Stimulated activated CD8-positive, alpha-beta memory T cell treated with anti-CD3 and anti-CD28 coated beads, Interleukin-4, amount 100 ng/mL, for 24 hours (primary cell): Measurements from ENCODE around the gene CREB5.
A peak's percentile ranks its signal among the peaks of the same experiment; 100 is the strongest.
"Not testable (repeated sequence)": the region's sequence is repeated elsewhere in the genome, so short reads cannot be mapped to it uniquely, and the experiment has no call there.

Experiments used
- DNase-seq: peaks from one replicate; pipeline ENCODE4 v3.0.0-alpha.2; 2020; ENCODE audit warnings: low read depth

Gene CREB5

DNA sequence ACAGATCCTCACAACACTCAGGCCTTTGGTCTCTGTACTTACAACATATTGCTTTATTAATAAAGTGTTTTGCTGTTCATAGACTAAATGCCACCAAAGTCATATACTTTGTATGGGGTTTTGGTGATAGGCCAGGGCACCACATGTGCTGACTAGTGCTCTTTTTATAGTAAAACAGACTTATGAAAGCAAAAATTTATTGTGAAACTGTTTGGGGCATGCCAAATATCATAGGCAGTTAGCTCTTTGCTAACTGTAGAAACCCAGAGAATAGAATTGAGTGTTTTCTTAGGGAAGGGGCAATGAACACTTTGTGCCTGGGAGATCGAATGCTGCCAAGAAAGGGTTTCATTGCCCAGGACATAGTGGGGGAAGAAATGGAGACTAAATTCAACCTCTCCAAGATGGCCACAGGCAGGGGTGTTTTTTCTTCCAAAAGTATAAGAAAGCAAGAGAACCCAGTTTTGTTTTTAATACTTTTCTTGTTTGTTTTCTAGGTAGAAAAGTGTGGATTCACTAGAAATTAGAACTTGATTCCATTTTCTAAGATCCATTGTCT, 403.1 kb downstream of the CREB5 start:
- no peak for DNase-seq

DNA sequence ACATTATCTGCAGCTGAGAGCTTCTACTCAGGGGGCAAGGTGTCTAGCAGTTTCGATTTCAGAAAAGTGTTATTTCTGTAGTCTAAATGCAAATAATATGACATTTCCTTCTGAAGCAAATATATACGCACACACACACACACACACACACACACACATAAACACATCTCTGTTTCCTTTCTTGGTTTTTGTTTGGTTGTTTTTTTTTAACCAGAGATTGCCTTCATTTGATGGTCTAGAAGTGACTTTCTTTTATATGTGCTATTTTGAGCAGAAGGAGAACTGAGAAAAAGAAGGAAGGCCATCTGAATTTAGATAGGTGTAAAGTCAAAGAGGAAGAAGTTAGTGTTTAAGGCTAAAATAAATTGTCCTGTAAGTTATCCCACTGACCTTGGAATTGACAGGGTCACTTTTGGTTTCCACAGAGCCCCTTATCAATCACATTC, 403.6 kb downstream of the CREB5 start:
- DNase-seq = no peak

DNA sequence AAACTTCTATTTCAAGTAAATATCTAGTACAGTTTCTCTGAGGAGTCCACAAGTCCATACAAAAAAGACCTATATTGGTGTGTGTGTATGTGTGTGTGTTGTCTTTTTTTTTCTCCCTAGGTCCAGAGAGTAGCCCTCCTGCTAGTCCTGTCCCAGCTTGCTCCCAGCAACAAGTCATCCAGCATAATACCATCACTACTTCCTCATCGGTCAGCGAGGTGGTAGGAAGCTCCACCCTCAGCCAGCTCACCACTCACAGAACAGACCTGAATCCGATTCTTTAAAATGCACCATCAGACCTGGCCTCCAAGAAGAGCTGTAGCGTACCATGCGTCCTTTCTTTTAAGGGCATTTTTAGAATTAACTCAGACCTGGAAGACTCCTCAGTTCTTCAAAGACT, 406.7 kb downstream of the CREB5 start:
- no peak for DNase-seq

DNA sequence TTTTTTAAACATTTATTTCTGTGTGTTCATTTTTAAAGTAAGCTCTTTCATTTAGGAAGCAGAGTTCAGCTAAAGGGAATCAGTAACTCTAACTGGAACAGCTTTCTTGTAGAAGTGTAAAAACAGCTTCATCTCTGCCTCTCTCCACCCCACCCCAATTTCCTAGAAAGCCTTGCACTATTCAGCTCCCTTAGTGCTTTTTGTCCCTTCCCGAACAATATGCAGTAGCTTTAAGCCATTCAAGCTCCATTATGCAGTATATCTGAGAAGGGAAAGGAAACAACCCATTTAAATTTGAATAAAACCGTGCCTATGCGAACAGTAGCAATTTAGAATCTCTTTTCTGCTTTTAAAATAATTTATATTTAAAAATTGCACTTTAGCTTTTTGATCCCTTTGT, 411.3 kb downstream of the CREB5 start:
- DNase-seq = no peak

DNA sequence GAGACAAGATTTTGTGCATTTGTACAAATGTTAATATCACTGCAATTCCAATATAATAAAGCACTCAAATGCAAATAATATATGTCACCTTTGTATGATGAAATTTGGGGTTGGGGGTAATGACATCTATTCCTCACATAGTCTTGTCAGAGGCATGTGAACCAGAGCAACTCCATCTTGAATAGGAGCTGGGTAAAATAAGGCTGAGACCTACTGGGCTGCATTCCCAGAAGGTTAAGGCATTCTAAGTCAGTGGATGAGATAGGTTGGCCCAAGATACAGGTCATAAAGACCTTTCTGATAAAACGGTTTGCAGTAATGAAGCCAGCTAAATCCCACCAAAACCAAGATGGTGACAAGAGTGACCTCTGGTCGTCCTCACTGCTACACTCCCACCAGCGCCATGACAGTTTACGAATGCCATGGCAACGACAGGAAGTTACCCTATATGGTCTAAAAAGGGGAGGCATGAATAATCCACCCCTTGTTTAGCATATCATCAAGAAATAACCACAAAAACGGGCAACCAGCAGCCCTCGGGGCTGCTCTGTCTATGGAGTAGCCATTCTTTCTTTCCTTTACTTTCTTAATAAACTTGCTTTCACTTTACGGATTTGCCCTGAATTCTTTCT, 413.6 kb downstream of the CREB5 start:
- not testable (repeated sequence) for DNase-seq

DNA sequence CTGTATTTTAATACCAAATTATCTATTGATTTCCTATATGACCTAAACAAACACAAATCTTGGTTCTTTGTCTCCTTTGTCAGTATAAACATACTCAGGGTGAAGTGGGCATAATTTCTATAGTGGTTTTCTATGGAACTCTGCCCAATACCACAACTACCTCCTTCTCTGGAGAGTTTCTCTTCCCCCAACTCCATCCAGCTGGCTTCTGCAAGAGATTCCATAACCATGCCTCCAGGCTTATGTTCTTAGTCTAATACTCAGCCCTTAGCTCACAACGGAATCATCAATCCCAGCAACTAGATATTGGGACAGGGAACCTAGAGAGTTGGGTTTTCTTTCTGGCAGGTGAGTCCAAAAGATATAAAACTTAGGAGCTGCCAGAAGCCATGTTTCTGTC, 418.5 kb downstream of the CREB5 start:
- no peak for DNase-seq

DNA sequence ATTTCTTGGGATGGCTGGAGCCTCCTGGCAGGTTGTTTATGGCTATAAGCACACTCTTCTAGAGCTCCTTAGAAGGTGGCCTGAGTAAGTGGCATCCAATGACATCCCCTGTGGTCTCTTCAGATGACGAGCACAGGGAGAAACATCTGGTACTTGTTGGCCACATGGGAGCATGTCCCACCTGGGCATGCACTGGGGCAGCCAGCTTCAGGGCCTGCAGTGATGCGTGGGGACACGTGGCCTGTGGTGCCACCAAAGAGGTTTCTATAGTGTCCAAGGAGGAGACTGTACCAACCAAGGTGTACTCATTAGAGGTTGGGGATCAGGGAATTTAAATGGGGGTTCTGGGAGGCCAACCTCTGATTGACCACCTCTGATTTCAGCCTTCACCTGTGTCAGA, 420.4 kb downstream of the CREB5 start:
- DNase-seq = no peak

DNA sequence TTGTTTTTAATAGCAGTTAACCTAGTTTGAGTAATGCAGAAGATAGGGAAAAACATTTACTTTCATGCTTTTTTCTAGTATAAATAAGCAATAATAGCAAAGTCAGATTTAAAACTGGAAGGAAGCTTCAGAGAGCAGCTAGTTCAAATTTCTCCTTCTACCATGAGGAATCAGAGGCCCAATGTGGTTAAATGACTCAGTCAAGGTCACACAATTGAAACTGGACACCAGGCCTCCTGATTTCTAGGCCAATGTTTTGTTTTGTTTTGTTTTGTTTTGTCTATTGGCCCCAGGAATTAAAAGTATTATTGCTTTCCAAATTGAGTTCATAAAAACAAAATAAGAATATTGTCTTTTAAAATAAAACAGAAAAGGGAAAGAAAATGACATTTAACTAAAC, 423.5 kb downstream of the CREB5 start:
- no peak for DNase-seq

DNA sequence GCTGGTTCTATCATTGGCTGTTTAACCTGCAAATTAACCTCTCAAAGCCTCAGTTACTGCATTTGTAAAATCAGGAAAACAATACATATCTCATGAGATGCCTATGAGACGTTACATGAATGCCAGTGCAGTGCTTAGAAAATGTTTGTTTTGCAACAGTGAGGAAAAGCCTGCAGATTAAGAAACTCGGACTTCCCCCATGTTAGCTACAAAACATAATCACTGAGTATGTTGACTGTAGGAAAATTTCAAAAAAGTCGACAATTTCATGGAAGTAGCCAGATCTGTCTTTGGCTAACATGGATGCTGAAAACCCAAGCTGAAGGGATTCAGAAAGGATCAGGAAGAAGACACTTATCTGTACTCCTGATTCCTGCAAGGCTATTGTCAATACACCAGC, 424.4 kb downstream of the CREB5 start:
- no peak for DNase-seq

DNA sequence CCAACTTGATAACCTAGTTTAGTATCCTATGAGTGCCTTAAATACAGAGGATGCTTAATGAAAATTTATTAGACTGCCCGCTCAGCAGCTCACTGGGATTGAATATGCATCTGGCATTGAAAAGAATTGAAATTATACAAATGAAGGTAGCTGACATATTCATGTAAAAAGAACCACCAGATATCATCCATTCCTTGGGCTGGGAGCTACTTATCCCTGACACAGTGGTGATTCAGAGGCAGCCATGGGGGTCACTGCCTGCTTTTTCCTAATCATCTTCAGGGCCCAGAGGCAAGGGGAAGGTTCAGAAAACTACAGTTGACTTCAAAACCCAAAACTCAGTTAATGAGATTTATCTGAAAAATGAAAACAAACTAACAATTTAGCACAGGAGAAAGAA, 424.9 kb downstream of the CREB5 start:
- DNase-seq = no peak

DNA sequence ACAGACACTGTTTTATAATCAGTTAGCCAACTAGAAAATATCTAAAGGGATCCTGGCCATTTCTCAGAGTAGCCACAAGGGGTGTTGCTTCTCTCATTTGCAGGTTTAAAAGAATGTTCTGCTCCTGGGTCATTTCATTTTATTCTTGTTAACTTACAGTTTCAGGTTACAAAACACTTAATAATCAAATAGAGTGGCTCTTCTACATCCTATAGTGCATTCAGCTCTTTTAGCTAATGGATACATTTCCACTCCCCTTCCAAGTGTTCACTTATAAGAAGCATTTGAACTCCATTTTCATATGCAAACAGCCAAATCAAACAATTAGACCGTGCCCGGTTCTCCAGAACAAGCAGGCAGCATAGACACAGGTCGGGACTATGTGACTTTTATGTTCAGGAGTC, 428.3 kb downstream of the CREB5 start:
- DNase-seq = no peak

DNA sequence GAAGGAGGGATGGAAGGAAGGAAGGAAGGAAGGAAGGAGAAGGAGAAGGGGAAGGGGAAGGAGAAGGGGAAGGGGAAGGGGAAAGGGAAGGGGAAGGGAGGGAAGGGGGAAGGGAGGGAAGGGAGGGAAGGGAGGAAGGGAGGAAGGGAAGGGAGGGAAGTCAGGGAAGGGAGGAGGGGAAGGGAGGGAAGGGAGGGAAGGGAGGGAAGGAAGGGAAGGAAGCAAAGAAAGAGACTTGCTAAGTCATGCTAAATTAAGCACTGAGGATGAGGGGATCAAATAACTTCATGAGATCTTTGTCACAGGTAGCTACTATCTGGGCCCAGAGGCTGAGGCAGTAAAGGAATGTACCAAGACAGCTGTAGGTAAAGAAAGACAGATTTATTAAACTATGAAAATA, 429.4 kb downstream of the CREB5 start:
- no peak for DNase-seq

DNA sequence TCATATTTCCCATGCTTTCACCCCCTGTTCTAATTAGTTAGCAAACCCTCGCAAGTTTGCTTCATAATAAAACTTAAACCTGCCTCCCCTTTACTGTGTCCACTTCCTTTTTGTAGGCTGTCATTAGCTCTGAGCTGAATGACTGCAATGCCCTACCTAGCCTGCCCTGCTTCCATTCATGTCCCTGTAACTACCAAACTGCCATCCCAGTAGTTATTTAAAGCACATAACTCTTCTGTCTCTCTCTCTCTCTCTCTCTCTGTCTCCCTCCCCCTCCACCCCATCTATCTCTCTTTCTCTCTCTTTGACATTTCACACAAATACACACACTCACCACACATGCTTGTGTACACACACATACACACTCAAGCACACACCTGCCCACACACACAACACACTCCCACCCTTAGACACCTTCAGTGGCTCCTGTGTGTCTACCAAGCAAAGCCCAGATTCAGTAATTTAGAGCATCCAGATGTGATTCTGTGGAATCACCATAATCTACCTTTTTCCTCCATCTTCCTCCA, 430.5 kb downstream of the CREB5 start:
- no peak for DNase-seq

DNA sequence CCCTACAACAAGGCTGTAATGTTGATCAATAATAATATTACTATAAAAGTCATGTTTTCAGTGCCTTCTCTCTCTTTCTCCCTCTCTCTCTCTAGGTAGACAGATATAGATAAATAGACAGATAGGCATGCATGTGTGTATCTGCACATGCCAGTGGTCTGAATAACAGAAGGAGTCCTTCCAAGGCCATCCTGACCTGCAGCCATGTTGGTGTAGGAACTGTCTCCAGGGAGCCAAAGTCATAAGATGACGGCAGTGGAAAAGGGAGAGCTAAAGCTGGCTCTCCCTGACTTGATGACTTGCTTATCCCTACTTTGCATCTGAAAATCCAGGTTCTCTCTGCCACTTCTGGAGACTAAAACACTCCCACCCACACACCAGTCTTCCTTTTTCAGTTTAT, 432.8 kb downstream of the CREB5 start:
- no peak for DNase-seq

DNA sequence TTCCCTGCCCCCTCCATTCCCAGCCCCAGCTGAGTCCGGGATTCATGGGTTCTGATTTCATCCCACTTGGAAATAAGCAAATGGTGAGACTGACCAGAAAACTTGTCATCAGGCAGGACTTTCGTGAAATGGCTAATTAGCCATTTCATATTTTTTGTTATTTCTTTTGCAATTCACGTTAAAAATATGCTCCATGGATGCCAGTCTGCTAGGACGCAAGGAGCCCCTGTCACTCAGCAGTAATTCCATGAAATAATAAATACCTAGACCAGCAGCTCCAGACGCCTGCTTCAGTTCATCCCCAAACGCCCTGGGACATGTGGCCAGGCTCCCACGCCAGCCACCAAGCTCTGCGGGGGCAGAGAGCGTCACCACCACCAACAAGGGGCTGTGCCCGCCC, 434.9 kb downstream of the CREB5 start:
- DNase-seq = no peak

DNA sequence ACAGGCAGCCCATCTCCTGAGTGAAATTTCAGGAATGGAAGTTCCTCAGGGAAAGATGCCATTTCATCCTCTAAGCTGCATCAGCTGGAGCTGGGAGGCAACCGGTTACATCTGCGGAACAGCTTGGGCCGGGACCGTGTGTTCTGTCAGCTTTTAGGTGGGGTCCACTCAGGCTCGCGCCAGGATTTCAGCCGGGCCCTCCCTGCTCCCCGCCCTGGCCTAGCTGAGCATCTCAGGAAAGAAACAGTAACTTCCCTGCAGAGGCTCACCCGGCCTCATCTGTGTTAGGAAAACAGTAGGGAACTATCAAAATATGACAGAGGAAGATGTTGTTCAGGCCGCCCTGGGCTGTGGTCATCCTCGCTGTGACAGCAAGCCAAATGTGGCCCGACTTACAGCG, 435.4 kb downstream of the CREB5 start:
- no peak for DNase-seq

DNA sequence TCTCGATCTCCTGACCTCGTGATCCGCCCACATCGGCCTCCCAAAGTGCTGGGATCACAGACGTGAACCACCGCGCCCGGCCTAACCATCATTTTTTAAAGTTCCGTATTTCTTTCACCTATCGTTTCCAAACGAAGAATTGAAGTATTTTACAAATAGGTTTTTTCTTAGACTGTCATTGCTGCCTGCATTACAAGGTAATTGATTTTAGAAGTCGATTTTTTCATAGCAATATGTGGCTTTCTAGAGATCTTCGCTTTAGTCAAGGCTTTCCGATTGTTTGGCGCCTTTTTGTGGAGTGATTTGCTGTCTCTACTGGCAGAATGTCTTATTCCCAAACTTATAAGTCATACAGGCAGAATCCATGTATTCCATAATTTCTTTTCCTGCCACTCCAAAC, 436.6 kb downstream of the CREB5 start:
- DNase-seq = no peak

DNA sequence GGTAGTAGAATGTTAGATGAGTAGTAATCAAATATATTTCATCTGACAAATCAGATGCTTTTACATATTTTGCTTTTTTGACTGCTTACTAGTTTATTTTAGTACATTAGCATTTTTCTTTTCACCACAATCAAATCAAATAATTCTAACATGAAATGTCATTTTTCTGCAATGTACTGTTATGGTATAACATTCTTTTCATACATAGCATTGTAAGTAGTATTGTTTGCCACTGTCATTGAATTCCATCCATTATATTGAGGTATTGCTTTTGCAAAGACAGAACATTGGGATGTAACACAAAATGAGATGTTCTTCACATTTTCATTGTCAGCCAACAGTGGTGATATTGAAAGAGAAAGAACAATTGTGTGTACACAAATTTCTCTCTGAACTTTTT, 438.4 kb downstream of the CREB5 start:
- no peak for DNase-seq

DNA sequence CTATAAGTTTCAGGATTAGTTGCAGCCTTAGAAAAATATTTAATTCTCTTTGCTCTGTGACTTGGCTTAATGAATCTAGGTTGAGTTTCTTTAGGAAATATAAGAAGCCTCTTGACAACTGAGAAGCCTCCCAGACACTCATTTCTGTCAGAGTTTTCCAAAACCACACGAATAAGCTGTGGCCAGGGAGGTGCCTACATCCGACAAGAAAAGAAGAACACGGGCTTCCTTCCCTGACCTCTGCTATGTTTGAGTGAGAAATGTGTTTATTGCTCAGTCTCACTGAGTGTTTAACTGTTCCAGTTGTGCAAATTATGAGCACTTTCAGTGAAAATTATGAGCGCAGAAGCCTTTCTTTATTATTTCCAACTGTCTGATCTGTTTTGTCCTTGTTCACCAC, 440.8 kb downstream of the CREB5 start:
- no peak for DNase-seq

DNA sequence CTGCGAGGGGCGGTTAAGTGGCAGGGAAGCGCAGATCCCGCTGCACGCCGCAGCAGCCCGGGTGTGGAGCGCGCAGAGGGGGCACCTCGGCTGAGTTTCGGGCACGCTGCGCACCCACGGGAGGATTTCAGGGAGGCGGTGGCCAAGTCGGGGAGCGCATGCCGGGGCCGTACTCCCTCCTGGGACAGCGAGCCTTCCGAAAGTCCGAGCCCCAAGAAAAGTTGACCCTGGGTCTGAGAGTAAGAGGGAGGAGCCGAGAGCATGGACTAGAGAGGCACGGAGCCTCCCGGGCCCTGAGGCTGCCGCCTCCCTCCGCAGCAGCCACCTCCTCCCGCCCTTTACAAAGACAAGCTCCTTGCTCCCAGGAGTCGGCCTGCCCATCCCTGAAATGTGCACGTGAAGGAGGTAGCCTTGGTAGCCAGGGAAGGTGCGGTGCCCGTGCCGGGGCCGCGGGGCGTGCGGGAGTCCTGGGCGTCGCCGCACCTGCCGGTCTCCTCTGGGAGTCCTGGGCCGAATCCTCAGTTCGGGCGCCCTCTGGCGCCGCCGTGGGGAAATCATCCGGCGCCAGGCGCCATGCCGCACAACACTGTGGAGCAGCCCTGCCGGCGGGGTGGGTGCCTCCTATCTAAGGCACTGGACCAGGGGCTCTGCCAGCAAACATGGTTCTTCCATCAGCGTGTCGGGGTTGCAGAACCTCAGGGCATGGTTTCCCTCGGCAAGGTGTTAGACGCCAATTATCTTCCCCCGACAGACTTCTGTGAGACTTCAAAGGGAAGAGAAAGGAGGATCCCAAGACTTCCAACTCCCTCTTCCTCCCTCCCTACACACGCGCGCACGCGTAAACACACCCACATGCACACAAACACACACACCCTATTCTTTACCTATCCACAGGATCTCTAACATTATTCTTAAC, 441.8 kb downstream of the CREB5 start:
- DNase-seq = peak; percentile 63

DNA sequence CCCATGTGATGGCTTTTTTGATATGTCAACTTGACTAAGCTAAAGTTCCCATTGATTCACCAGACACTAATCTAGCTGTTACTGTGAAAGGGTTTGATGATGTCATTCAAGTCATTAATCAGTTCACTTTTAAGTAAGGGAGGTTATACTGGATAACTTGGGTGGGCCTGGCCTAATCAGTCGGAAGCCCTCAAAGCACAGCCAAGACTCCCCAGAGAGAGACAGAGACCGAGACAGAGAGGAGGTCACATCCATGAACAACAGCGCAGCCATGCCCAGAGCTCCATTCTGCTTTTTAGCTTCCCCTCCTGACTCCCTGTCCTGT, 442.4 kb downstream of the CREB5 start:
- DNase-seq = no peak

DNA sequence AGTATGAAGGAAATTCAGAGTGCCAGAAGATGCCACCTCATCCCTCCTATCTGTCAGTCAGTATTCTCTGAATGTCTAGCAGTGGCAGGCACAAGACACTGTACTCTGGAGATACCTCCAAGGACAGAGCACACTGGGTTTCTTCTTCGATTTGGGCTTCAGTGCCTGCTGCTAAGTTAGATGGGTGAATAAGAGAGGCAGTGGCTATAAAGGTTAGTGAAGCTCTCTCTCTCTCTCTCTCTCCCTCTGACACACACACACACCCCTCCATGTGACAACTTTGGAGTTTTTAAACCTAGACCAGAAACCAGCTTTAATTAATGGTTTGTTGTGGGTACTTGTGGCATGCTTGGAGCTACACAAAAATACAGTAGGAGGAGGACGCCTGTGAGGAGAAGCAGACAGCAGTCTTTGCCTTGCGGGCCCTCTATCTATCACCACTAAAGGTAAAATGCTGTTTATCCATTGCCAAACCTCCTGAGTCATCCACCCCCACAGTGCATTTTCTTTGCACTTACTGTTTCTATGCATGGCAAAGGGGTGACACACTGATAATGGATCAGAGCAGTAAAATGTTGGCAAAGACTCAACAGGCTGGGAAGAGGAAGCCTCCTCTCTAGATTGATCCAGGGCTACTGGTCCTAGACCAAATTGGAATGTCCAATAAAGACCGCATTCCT, 443.4 kb downstream of the CREB5 start:
- DNase-seq = no peak

DNA sequence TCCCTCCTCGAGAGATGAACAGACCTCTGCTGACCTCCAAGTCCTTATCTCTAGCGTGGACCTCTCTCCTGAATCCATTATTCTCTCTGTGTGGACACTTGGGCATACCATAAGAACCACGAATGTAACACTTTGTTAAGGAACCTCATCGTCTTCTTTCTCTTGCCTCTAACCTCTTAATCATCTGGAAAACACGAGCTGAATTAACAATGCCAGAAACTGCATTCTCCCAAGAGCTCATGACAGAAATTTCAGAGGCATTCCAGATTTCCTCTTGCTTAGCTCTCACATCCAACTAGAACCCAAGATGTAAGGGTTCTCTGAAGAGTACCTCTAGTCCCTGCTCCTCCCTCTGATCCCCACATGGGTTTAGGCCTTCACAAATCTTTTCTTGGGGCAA, 444.3 kb downstream of the CREB5 start:
- DNase-seq = no peak
